Stimulated activated CD4-positive, alpha-beta T cell treated with anti-CD3 and anti-CD28 coated beads, TNF-alpha, amount 100 ng/mL, for 24 hours (primary cell): ENCODE measurements around the gene TMA7B.
A peak's percentile ranks its signal among the peaks of the same experiment; 100 is the strongest.

Source experiments
- DNase-seq, 3 experiments: peaks; one replicate each; pipeline ENCODE4 v3.0.0-alpha.2; 2020; ENCODE audit warnings: low read depth in 3 of 3

TMA7B gene

DNA sequence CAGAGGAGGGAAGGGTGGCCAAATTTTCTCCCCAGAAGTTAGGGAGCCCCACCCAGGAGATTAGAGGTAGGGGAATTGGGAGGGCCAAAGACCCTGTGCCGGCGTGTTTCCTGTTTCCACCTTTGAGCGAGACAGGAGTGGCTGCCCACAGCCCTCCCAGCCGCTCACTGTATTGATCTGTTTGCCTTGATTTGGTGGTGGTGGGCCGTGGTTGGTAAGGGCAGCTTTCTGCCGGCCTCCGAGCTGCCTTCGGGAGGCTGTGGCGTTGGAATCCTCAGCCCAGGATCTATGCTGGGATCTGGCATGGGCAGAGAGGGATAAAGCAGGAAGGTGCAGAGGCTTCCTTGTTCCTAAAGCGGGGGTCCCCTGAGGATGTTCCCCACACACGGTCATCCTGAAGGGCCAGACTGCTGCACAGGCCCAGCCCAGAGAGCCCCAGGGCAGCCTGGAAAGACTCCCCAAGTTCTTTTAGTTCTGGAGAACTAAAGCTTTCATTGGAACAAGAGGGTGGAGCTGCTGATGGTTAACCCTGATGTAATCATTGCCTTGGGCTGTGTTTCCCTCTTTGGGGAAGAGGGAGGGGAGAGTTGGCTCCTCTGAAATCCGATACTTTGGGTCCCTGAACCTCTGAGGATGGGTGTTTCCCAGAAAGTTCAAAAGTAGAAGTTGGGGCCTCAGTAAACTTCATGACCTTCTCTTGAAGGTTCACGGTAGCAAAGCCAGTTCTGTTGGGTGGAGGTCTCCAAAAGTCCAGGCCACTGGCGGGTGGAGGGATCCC, 41.8 kb downstream of the TMA7B start:
- no peak for DNase-seq

DNA sequence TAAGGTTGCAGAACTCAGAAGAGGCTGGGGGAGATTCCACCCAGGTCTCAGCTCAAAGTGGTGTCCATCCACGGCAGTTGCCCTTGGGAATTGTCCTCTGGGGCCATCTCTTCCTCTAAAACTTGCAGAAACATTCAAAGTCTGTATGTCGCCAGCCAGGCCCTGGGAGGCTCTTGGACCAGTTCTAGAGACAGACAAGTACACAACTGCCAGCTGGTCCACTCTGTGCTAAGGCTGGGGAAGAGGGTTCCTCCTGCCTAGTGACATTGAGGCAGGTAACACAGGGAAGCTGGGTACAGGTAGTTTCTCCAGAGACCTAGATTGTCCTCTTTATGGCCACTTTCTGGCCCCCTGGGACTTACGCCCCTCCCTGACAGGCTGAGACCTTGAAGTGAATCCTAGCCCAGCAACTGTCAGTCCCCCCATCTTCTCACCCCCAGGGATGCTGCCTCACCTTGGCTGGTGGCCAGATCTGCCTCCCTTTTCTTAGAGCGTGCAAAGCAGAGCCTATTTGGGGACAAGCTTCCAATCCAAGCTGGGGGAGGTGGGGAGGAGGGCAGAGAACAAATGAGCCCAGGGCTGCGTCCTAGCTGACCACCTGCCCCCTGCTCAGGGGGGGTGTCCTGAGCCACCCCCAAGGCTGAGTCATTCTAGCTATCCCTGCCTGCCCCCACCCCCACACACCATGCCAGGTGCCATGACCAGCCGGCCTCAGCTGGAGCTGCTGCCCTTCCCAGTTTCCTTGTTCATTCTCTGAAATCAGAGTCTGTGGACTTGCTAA, 42.9 kb downstream of the TMA7B start:
- no peak for DNase-seq

DNA sequence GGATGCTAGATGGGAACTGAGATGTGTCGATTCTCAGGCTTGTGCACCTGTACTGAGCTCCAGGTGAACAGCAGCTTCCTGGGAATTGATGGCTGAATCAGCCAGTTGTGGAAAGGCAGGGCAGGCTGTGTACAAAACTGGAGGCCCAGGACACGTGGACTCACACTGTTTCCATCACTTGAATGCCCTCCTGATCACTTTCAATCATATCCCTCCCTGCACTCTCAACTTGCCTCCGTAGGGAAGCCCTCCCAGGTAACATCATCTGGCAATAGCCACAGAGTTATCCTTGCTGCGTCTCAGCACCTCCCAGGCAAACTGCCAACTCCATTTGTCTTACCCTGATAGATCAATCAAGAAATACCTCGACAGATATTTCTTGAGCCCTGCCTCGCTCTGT, 44.6 kb downstream of the TMA7B start:
- no peak for DNase-seq

DNA sequence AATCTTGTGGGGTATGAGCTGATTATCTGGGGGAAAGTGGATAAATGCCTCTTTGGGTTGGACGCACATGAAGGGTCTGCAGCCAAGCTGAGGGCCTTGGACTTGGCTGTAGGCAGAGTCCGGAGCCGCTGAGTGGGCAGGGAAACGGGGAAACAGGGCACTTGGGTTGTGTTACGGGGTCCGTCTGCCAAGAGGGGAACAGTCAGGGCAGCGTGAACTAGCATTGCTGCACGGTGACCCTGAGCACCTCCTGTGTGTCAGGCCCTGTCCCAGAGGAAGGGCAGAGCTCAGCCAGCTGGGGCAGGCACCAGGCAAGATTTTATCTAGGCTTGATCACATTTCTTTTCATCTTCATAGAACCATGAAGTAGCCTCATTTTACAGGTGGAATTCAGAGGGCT, 46.4 kb downstream of the TMA7B start:
- DNase-seq: no peak

DNA sequence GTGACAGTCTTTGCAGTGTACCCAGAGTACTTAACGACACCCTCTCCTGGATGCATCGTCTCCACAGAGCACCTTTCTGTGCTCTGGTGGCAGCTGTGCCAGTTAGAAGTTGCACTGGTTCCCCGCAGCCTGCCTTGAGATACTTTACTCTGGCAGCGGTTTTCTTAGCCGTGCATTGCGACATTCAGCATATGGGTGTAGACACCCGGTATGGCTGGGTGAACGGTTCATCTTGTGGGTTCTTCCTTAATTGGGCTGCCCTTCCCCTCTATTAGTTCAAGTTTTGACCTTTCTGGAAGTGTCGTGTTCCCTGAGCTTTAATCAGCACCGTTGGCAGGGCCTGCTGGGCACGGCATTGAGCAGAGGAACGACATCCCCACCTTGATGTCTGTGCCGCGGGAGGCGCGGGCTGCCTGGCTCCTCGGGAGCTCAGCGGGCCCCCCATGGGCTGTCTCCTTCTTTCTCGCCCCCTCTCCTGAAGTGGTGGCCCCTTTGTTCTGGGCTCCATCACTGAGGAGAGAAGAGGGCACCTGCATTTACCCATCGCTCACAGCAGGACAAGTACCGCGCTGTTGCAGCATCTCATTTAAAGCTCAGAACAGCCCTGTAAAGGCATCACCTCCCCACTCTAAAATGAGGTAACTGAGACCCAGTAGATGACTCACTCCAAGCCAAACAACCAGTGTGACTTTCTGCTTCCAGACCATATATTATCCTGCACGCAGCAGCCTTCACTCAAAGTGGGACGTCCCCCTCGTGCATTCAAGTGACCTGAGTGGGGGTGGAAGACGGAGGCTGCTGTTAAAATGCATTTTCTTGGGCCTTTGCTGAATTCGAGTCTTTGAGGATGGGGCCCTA, 47.9 kb downstream of the TMA7B start:
- DNase-seq: no peak

DNA sequence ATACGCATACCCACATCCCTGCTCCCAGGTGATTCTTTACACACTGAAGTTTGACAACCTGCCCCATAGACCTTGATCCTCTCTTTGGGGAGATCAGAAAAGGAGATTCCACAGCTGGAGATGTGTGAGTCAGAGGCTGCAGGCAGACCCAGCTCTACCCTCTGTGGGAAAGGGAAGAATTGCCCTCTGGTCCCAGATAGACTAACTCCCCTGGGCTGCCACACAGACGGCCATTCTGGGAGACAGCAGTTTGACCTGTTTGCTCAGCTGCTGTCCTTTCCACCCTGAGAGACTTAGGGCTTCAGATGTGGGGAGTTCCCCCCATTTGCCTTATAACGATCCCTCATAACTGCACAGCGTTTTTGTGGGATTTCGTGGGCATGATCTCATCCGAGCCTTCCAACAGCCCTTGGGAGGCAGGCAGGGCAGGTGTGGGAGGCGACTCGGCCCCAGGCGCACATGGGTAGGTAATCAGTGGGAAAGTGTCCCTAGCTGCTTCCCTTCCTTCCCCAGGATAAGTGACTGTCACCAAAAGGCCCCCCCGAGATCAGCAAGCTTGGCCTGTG, 48.6 kb downstream of the TMA7B start:
- no peak for DNase-seq

DNA sequence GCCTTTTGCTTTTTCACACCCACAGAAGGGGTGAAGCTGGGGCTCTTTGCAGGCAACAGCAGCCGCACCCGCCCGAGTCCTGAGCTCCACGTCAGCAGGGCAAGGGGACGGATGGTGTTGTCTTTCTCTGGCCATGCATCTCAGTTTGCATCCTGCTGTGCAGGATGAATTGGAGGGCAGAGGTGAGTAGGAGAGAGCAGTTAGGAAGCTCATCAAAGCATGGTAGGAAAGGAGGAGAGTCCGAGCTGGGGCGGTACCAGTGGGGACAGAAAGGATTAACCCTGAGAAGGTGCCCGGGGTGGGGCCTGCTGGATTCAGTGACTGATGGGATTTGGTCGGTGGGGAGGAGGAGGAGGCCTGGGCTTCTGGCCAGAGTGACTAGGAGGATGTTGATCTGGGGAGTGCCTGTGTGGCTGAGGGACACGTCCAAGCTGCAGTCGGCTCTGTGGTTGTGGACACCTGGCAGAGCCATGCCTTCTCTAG, 49.1 kb downstream of the TMA7B start:
- no peak for DNase-seq

DNA sequence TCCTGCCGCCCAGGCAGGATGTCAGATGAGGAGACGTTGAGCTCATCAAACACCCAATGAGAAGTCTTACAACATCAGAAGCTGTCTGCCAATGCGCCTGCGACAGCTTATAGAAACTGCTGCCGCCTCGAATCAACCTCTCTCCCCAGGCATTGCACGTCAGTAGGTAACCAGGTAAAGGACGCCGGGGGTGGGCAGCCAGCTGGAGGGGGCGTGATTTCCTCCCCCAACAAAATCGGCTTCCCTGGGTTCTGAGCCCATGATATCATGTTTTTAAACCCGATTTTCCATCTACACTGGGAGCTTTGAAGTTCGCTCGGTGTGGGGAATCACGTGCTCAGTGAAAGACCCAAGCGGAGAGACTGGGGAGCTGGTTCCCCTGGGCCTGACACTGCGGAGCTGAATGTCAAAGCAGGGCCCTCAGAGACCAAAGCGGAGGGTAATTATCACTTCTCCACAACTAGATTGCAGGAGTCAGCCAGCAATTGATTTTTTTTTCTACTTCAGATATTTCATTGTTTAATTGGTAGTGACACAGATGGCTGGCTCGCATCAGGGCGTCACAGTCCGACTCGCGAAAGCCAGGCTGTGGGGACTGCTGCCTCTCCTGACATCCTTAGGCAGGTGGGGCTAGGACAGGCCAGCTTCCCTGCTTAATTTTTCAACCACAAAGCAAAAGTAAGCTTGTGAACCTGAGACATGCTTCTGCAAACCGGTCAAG, 49.9 kb downstream of the TMA7B start:
- peak in 1 of 3 experiments; percentile 22 for DNase-seq

DNA sequence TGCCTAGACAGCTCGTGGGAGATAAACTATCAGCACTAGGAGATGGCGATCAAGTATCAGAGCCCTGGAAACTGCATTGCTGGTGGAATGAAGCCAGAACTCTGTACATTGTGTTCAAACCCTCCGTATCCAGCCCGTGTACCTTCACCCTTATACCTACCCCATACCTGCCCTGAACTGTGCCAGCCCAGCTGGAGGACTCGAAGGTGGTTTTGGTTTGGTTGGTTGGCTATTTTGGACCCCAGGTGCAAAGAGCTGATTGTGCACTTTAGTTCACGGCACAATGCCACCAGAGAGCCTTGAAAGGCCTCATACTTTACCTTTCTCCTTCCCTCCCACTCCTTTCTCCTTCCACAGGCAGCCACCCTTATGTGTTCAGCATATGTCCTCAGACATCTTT, 50.5 kb downstream of the TMA7B start:
- DNase-seq: no peak
